Epithelial cell of esophagus (primary cell): ENCODE results near the gene FKBP3.

Experiments used
- DNase-seq: peaks from one replicate; pipeline ENCODE4 v3.0.0; 2010; ENCODE audit warnings: low read depth
- H3K4me3 ChIP-seq: 2 replicates; pipeline ENCODE4 v1.5.1; 2011; ENCODE audit warnings: mild to moderate bottlenecking, low read length, control low read depth
- CTCF ChIP-seq: IDR thresholded peaks from 2 replicates; pipeline ENCODE4 v1.5.1; 2011; ENCODE audit warnings: low read depth, mild to moderate bottlenecking, low read length, control low read depth, inconsistent platforms; ENCODE audit not compliant: insufficient read depth; ENCODE audit errors: missing control alignments

Gene FKBP3

DNA sequence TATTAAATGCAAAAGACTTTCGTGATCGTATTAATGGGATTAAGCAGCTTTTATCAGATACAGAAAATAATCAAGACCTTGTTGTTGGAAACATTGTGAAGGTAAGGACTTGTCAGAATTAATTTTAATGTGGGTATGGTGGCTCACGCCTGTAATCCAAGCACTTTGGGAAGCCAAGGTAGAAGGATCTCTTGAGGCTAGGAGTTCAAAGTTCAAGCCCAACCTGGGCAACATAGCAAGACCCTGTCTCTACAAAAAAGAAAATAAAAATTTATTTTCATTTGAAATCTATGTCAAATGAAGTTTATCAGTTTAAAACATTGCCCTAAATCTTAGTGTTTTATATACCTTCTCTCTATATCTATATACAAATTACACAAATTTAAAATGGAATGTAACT lies 67.6 kb downstream of the FKBP3 start:
- DNase-seq, result no peak
- no peak for TF ChIP-seq CTCF

GRCh38 chr14:45065956-45066355 lies 68.3 kb downstream of the FKBP3 start:
- TF ChIP-seq CTCF, result no peak
- DNase-seq, result no peak
- H3K4me3 ChIP-seq, result no peak overlapping the region

More for the DNA sequence above, 67.6 kb downstream of the FKBP3 start:
- no peak overlapping the region for H3K4me3 ChIP-seq
